Measurements from ENCODE around the gene ATXN10.

ATXN10 gene

GRCh38 chr22:45866126-45866645 is 194.6 kb downstream of the ATXN10 start:
- DNase-seq = no peak

DNA sequence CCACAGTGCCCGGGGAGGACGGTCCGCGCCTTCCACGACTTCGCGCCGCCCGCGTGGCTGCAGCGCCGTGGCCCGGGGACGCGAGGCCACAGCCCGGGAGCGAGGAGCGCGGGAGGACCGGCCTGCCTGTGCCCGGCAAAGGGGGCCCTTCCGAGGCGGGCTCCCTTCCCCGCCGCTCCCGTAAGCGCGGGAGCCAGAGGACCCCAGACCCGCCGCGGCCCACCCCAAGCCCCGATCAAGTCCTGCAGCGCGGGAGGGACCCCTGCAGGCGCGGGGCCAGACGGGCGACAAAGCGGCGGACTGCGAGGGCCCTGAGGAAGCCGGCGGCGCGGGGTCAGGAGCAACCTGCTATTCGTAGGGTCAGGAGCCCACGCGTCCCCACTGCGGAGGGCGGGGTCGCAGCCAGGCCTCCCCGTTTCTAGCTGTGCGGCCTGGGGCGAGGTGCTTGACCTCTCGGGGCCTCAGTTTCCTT is 195.0 kb downstream of the ATXN10 start:
- no peak for DNase-seq

GRCh38 chr22:45867118-45867905 is 195.7 kb downstream of the ATXN10 start:
- DNase-seq = no peak

DNA sequence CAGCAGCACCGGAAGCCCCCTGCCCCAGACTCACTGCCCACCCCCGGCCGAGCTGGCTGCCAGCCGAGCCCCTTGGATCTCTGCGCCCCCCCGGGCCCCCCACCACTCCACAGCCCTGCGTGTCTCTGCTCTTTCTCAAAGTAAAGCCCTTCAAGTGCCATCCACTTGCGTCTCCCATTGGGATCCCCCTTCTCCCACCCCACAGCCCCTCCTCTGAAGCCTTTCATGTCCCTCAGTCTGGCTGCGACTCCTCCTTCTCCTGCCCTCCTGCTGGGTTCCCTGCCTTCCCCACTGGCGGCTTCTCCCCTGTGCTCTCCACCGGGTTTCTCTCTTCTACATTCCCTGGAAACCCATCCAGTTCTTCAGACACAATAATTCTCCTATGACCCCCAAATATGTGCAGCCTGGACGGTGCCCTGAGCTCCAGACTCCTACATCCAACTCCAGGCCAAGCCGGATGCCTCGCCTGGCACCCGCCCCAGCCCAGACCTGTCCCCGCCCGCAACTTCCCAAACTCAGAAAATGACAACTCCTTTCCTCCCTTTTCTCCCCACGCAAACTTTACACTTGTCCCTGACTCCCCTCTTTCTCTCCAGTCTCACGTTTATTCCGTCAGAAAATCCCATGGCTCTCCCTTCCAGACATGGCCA is 196.4 kb downstream of the ATXN10 start:
- no peak for DNase-seq

DNA sequence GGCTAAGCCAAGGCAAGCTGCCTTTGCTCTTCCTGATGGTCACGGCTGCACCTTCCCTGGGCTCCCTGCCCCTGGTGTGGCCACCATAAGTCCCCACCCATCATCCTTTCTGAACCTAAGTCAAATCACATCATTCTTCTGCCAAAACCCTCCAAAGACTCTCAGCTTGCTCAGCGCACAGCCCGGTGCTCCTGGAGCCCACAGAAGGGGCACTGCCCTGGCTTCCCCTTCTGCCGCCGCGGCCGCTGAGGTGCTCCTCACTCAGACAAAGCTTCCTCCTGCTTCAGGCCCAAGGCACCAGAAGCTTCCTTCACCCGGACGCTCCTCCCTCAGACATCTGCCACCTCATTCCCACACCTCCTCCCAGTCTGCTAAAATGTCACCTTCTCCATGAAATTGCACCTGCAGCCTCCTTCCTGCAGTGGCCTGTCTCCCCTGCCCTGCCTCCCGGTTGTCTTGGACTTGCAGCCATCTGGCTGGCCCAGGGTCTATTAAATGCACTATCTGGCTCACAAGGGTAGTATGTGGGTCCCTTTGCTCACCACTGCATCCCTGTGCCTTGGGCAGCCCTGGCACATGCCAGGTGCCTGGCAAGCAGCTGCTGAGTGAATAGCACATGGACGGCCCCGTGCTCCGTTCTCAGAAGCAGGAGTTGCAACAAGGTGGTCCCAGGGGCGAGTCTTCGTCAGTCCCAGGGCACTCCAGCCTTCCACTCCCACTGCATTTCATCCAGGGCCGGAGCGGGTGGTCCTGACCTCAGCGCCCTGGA is 197.1 kb downstream of the ATXN10 start:
- no peak for DNase-seq

GRCh38 chr22:45869340-45869847 is 197.8 kb downstream of the ATXN10 start:
- DNase-seq = no peak

- DNase-seq = no peak
These were observed 198.4 kb downstream of the ATXN10 start for GRCh38 chr22:45870011-45870410.

- DNase-seq = no peak
These were observed 200.1 kb downstream of the ATXN10 start for GRCh38 chr22:45871721-45872120.

DNA sequence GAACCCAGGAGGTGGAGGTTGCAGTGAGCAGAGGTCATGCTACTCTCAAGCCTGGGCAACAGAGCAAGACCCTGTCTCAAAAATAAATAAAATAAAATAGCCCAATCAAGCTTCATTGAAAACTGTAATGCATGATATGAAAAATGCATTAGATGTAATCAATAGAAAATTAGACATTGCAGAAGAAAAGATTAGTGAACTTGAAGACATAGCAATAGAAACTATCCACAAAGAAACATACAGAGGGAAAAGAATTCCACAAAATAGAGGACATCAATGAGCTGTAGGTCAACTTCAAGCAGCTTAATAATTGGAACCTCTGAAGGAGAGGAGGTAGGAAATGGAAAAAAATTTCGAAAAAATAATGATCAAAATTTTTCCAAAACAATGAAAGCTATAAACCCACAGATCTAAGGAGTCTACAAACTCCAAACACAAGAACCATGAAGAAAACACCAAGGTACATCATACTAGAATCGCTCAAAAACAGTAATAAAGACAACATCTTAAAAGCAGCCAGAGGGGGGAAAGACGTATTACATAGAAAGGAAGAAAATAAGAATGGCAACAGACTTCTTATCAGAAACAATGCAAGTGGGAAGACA is 201.1 kb downstream of the ATXN10 start:
- DNase-seq = no peak

DNA sequence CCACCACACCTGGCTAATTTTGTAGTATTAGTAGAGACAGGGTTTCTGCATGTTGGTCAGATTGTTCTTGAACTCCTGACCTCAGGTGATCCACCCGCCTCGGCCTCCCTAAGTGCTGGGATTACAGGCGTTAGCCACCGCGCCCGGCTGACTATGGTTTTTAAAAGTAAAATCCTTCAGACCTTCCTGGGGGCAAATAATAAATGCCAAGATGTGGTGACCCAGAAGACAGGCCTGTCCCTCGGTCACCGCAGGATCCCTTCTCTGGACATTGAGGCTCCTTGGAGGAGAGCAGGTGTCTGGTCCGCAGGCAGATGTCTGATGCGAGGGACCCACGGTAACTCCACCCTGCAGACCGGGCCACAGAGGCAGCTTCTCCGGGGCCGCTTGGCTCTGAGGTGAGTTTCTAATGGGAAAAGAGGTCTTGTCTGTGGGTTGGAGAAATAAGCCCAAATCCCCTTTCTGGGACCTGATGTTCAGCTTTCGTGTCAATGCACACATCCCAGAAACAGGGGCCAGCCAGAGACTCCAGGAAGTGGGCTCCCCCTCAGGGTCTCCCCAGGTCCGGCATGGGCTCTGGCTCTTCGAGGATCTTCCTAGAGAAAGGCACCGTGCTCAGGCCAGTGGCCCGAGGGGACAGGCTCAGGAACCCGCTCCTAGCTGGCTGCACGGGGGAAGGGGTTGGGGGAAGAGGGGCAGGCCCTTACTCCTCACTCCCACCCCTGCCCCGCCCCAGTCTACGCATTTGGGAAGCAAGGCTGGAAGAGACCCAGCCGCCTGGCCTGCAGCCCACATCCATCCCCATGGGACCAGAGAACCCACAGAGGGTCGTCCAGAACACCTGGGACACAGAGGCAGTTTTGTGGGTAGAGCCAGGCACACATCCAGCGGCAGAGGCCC is 204.8 kb downstream of the ATXN10 start:
- DNase-seq = no peak

GRCh38 chr22:45877036-45877380 is 205.4 kb downstream of the ATXN10 start:
- no peak for DNase-seq

DNA sequence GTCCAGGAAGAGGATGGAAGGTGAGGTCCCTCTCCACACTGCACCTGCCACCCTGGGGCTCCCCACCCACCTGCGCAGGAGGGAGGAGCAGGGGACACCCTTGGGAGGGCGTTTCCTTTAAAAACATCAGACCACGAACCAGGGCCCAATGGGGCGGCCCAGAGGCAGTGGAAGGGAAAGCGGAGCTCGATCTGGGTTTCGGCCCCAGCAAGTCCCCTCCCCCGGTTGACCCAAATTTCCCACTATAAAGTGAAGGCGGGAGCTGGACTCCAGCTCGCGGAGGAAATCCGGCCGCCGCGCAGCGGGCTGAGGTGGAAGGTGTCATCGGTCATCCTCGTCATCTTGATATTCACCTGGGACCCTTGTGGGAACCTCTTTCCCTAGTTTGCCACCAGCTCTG is 206.0 kb downstream of the ATXN10 start:
- DNase-seq = no peak

GRCh38 chr22:45878051-45878781 is 206.6 kb downstream of the ATXN10 start:
- no peak for DNase-seq

- DNase-seq = no peak
These were observed 207.4 kb downstream of the ATXN10 start for GRCh38 chr22:45878901-45879551.

DNA sequence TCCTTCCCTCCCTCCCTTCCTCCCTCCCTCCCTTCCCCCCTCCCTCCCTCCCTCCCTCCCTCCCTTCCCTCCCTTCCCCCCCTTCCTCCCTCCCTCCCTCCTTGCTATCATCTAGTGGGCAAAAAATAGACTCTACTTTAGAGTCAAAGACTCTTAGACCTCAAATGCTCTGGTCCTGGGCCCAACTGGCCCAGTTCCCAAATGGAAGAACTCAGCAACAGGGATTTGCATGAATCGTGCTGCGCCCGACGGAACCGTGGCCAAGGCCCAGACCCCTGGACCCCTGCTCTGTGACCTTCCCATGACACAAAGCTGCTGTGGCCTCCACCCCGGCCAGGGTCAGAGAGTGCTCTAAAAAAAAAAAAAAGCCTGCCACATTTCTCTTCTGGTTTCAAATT is 207.9 kb downstream of the ATXN10 start:
- no peak for DNase-seq

DNA sequence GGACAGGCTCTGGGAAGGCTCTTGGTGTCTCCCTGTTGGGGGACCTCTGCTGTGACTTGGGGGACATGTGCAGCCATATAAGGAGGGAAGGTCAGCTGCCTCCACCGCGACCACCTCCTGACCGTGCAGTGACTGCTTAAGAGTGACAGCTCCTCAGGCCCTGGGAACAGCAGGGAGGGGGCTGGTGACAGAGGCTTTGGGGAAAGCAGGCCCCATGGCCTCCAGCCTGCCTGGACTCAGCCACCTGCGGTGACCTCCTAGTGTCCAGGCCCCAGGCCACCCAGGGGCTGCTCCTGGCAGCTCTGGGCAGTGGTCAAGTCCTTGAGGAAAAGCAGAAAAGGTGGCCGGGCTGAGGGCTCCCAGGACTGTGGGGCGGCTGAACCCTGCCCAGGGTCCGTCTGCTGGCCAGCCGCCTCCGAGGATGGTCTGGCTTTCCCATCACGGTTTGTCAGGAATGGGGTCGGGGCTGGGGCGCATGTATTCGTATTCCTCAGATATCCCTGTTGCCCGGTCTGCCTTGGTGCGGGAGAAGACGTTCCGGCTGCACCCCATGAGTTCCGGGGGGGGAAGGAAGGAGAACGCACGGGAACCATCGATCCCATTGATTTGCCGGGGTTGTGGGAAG is 208.6 kb downstream of the ATXN10 start:
- no peak for DNase-seq

- no peak for DNase-seq
These were observed 209.3 kb downstream of the ATXN10 start for GRCh38 chr22:45880716-45881523.

DNA sequence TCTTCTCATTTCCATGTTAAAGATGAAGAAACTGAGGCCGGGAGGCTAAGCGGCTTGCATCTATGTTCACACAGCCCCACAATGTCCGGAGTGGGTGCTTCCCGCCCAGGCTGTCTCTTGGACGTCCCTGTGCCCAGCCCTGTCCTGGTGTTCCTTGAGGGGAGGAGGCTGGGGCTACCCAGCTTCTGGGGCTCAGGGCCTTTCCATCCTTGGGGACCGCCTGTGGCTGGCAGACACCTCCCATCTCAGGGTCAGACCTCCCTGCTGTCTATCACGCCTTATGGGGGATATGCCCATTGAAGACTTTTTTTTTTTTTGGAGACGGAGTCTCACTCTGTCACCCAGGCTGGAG is 209.9 kb downstream of the ATXN10 start:
- no peak for DNase-seq
